CD4-positive, alpha-beta T cell treated with Interleukin-1 beta for 1 hour (primary cell): ENCODE data around the gene GMEB2.

Experiments used
- DNase-seq, 2 donors: peaks; one replicate each; pipeline ENCODE4 v3.0.0-alpha.2; 2020 to 2022

Gene GMEB2

GRCh38 chr20:63611646-63612045 lies 15.3 kb downstream of the GMEB2 start:
- no peak for DNase-seq

- DNase-seq, result no peak
Measured at GRCh38 chr20:63610581-63611435, 16.1 kb downstream of the GMEB2 start.

- no peak for DNase-seq
Measured at GRCh38 chr20:63606686-63607085, 20.2 kb downstream of the GMEB2 start.

DNA sequence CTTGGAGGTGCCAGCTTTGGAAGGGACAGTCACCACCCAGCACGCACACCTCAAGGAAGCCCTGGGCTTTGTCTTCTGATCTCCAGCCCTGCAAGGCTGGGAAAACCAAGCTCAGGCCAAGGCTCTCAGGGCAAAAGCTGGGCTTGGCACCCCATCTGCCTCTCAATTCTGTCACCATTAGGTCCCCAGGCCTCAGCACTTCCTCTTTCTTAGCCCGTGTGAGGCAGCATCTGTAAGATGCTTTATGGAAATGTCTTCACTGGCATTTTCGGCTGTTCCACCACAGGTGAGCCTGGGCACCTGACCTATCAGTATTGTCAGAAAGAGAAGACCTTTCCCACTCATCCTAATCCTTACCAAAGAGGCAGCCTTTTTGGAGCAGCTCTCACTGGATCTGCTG lies 24.6 kb downstream of the GMEB2 start:
- no peak for DNase-seq

DNA sequence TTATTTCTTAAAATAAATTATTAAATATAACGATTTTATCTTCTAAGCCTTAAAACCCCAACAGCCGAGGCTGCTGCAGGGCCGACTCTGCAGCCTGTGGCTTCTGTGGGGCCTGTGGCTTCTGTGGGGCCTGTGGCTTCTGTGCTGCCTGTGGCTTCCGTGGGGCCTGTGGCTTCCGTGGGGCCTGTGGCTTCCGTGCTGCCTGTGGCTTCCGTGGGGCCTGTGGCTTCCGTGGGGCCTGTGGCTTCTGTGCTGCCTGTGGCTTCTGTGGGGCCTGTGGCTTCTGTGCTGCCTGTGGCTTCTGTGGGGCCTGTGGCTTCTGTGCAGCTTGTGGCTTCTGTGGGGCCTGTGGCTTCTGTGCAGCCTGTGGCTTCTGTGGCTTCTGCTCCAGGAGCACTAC lies 25.2 kb downstream of the GMEB2 start:
- DNase-seq, result peak; percentile 47 to 69

GRCh38 chr20:63599396-63600050 lies 27.4 kb downstream of the GMEB2 start:
- DNase-seq, result no peak

DNA sequence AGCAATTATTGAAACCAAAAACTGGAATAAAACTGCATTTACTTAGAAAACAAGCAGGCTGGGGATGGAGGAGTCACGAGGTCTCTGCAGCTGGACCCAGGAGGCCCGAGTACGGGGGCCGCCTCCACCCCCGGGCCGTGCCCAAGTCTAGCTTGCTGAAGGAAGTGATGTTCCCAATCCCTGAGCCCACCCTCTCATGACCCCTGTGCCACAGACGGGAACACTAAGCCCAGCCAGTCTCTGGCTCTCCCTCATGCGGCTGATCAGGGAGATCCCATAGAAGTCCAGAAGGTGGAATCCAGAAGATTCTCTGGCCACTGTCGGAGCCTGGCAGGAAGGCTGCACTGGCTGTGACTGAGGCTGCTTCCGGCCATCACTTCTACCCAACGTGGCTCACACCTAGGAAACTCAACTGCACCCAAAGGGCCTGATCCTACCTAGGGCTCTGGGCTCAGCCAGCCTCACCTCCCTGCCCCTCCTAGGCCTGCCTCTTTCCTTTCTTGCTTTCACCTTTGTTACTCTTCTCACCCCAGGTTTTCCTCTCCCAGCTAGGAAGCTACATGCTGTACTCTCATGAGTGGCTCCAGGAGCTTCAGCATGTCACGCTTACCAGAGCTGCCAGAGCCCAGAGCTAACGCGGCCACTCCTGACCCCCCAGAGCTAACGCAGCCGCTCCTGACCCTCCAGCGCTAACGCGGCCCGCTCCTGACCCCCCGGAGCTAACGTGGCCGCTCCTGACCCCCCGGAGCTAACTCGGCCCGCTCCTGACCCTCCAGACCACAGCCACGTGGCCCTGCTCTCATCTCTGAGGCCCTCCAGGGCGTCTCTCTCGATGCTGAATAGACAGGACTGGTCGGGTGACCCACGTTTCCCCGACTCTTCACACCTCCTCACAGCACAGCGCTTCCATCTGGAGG lies 28.2 kb downstream of the GMEB2 start:
- no peak for DNase-seq

GRCh38 chr20:63597651-63598478 lies 29.0 kb downstream of the GMEB2 start:
- DNase-seq, result no peak

DNA sequence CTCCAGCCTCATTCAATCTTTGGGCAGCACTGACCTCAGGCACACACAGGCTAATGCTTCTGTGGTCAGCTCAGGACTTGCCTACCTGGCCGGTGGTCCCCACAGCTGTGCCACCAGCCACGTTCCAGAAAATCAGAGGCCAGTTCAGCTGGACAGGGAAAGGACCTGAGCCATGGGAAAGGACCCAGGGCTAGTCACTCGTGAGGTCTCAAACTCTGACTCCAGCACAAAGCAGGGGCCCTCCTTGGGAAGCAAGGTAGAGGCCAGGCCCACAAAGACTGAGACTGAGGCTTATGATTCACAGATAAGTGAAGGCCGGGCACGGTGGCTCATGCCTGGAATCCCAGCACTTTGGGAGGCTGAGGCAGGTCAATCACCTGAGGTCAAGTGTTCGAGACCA lies 30.5 kb downstream of the GMEB2 start:
- DNase-seq, result no peak

- DNase-seq, result no peak
Measured at GRCh38 chr20:63595416-63596127, 31.3 kb downstream of the GMEB2 start.

- no peak for DNase-seq
Measured at GRCh38 chr20:63594043-63594561, 32.8 kb downstream of the GMEB2 start.

DNA sequence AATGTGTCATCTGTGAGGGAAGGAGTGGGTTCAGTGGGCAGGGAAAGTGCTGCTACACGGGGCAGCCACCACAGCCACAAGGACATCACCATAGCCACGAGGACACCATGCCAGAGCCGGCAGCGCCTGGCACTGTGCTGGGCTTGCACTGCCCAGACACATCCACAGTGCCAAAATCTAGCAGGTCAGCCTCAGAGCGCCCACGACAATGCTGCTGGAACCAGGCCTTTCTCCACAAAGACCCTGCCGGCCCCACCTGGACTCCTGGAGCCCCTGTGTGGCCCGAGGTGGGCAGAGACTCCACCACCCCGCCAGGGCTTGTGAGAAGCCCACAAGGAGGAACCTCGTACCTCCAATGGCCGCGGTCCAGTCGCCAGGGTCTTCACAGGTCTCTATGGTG lies 34.2 kb downstream of the GMEB2 start:
- no peak for DNase-seq

DNA sequence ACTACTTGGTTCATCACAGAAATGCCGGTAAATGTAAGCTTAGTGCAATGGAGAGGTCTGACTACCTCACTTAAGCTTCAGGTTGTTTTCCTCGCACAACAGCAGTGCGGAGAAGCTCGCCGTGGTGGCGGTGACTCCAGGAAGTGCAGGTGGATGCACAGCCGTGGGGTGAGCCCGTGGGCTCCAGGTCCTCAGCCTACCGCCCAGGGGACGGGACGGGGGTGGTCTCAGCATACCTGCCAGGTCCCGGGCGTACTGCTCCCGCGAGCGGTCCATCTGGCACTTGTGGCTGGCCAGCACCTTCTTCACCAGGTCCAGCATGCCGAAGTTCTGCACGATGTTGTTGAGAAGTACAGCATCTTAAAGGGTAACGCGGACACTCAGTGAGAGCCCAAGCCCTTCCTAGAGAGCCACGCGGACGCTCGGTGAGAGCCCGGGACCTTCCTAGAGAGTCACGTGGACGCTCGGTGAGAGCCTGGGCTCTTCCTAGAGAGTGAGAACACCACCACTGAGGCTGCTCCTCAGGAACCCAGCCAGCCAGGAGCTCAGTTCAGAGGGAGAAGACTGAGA lies 35.0 kb downstream of the GMEB2 start:
- DNase-seq, result no peak

DNA sequence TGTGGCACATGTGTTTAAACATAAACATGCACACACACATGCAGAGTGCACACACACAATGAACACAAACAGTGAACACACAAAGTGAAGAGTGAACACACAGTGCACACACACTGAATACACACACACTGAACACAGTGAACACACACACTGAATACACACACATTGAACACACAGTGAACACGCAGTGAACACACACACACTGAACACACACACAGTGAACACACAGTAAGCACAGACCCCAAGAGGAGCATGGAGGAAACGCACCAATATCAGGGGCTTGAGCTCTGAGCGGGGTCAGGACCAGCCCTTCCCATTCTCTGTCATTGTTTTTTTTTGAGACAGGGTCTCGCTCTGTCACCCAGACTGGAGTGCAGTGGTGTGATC lies 35.8 kb downstream of the GMEB2 start:
- DNase-seq, result no peak

- DNase-seq, result no peak
Measured at GRCh38 chr20:63590218-63591146, 36.4 kb downstream of the GMEB2 start.

DNA sequence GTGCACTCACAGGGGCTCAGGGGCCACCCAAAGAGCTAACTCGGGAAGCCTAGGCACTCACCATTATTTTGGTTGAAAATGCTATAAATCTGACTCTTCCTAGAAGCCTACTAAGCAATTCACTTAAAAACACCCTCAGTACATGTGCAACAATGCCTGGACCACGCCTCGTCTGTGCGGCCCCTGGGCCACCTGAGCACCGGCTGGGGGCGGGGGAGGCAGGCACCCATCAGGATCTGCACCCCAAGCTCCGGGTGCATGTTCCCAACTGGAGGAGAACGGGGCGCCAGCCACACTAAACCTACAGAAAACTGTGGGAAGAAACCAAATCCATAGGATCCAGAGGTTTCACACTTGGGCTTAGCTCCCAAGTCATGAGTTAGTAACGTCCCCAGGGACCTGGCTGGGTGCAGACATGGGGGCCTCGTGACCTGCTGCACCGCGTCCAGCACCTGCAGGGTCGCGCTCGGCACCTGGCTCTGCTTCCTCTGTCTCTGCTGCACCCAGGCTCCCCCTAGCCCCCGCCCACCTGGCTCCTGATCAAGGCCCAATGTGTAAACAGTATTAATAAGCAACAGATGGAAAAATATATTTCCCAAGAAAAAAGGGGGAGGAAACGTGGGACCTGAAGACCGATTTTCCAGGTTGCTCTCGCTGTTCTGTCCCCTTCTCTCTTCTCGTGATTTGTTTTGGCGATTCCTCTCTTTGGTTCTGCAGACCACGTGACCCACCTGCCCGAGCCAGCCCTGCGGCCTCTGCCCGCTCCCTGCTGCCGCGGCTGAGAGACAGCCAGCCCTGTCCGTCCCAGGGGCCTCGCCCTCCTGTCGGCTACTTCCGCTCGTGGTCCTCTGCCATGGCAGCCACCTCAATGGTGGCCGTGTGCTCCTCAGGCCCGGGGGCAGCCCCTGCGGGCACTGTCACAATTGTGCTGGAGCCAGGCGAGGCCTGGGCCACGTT lies 37.4 kb downstream of the GMEB2 start:
- no peak for DNase-seq

GRCh38 chr20:63588641-63589041 lies 38.3 kb downstream of the GMEB2 start:
- no peak for DNase-seq

DNA sequence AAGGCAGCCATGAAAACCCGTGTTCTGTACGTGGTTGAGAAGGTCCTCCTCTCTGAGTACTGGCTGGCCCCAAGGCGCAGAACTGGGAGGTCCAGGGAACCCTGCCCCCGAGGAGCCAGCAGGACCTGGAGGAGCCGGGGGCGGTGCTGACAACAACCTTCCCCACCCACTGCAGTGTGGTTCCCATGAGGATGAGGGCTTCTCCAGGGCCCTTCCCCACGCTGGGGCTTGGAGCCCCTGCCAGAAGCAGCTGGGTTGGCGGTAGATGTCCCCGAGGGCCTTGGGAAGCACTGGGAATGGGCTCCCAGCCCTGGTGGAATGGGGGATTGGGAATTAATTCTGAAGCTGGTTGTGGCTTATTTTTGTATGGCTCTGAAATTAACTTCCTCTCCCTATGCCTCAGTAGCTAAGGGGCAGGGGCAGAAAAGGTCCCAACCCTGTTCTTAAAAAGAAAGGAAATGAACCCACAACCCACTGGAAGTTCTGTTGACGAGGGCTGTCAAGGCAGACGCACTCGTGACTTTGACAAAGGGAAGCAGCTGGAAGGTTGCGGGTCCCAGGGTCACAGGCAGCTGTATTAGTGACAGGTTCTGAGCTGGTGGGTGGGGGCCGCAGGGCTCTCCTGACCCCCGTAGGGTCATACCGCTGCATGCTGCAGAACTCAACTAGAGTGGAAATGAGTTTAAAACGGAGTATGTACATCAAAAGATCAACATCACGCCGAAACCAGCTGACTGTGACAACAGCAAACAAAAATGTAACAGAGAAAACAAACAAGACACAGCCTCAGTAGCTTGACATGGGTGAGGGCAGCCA lies 38.9 kb downstream of the GMEB2 start:
- peak in 1 of 2 donors; percentile 13 for DNase-seq
